ENCODE results near the gene SRSF7.

DNA sequence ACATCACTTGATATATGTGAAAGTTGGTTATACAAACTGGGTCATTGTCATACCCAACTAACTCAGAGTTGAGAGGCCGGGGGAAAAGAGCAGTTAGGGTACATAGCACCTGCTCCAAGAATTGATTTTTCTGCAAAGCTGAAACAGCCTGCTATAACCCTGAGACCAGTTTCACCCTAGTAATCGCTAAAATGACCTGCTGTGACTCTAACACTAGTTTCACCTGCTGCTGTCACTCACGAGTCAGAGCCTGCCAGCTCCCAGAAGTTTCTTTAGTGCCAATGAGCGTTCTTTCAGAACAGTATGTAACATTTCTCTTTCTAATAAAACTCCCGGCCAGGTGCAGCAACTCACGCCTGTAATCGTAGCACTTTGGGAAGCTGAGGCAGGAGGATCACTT lies 28.0 kb downstream of the SRSF7 start:
- TF ChIP-seq, protein P1, sequence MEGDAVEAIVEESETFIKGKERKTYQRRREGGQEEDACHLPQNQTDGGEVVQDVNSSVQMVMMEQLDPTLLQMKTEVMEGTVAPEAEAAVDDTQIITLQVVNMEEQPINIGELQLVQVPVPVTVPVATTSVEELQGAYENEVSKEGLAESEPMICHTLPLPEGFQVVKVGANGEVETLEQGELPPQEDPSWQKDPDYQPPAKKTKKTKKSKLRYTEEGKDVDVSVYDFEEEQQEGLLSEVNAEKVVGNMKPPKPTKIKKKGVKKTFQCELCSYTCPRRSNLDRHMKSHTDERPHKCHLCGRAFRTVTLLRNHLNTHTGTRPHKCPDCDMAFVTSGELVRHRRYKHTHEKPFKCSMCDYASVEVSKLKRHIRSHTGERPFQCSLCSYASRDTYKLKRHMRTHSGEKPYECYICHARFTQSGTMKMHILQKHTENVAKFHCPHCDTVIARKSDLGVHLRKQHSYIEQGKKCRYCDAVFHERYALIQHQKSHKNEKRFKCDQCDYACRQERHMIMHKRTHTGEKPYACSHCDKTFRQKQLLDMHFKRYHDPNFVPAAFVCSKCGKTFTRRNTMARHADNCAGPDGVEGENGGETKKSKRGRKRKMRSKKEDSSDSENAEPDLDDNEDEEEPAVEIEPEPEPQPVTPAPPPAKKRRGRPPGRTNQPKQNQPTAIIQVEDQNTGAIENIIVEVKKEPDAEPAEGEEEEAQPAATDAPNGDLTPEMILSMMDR (IDR thresholded peaks at IDR 0.05 in 4 of 5, conservative IDR thresholded peaks at IDR 0.05 in 1 of 5), result no peak
- no peak for TF ChIP-seq POLR2A (IDR thresholded peaks at IDR 0.05)
